NCI-H2196 treated with DMSO at 0.1 percent for 48 hours (cell line): ENCODE data around the gene TAF10.

Experiments
- DNase-seq: peaks from one replicate; lab custom pipeline; 2025; ENCODE audit not compliant: unreplicated experiment; lab: John Stamatoyannopoulos, UW

The TAF10 gene

GRCh38 chr11:6609502-6610015 is 2.5 kb downstream of the TAF10 start:
- no peak for DNase-seq

DNA sequence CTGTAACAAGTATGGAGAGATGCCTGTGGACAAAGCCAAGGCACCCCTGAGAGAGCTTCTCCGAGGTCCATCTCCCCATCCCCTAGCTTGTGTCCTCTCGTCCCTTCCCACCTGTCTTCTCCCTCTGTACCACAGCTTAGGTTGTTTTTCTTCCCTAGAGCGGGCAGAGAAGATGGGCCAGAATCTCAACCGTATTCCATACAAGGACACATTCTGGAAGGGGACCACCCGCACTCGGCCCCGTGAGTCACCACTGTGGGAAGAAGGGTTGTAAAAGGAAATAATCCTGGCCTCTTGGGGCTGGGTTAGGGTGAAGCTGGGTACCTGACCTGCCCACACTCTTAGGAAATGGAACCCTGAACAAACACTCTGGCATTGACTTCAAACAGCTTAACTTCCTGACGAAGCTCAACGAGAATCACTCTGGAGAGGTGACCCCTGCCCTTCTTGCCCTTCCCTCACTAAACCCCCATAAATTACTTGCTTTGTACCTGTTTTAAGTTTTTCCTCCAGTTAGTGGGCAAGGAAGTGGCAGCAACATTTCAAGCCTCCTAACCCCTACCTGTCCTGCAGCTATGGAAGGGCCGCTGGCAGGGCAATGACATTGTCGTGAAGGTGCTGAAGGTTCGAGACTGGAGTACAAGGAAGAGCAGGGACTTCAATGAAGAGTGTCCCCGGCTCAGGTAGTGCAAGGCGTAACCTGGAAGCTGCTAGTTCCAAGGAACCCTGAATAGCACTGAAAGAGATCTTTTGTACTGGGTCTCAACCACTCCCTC is 3.1 kb downstream of the TAF10 start:
- no peak for DNase-seq

DNA sequence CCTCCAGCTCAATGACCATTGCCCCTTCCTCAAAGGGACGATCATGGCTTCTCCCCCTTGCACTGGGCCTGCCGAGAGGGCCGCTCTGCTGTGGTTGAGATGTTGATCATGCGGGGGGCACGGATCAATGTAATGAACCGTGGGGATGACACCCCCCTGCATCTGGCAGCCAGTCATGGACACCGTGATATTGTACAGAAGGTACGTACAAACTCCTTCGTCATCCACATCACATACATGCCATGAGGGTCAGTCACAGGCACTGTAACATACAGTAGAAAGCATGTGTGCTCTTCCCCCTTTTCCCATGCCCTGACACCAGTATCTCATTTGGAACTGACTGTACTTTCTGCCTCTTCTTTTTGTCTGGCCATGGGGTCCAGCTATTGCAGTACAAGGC is 4.0 kb downstream of the TAF10 start:
- no peak for DNase-seq

- DNase-seq, result no peak
Observed at GRCh38 chr11:6607190-6607795, 4.7 kb downstream of the TAF10 start.

GRCh38 chr11:6606471-6607189 is 5.4 kb downstream of the TAF10 start:
- peak; percentile 85 for DNase-seq

- DNase-seq, result no peak
Observed at GRCh38 chr11:6604790-6605189, 7.2 kb downstream of the TAF10 start.

DNA sequence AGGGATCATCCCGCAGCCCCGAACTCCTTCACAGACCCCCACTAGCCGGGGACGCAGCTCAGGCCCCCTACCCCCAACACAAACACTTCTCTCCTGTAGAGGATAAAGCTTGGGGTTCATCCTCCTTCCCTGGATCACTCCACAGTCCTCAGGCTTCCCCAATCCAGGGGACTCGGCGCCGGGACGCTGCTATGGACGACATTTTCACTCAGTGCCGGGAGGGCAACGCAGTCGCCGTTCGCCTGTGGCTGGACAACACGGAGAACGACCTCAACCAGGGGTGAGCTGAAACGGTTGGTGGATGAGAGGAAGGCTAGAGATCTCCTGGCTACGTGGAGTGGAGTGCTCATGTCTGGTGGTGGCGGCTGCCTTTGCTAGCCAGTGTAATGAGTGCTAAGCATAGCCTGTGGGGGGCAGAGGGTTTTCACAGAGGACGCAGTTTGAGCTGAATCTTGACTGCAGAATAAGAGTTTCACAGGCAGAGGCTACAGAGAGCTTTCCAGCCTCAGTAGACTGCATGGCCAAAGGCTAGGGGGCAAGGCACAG is 7.9 kb downstream of the TAF10 start:
- no peak for DNase-seq

- peak; percentile 90 for DNase-seq
Observed at GRCh38 chr11:6603287-6604080, 8.5 kb downstream of the TAF10 start, which contains the start of the genes ILK and RRP8. Gene ILK (plus strand): TSS chr11:6603774. CDS start chr11:6604272, 498 bp downstream. Gene RRP8 (minus strand): TSS chr11:6603616. CDS start chr11:6603502, 114 bp downstream.

DNA sequence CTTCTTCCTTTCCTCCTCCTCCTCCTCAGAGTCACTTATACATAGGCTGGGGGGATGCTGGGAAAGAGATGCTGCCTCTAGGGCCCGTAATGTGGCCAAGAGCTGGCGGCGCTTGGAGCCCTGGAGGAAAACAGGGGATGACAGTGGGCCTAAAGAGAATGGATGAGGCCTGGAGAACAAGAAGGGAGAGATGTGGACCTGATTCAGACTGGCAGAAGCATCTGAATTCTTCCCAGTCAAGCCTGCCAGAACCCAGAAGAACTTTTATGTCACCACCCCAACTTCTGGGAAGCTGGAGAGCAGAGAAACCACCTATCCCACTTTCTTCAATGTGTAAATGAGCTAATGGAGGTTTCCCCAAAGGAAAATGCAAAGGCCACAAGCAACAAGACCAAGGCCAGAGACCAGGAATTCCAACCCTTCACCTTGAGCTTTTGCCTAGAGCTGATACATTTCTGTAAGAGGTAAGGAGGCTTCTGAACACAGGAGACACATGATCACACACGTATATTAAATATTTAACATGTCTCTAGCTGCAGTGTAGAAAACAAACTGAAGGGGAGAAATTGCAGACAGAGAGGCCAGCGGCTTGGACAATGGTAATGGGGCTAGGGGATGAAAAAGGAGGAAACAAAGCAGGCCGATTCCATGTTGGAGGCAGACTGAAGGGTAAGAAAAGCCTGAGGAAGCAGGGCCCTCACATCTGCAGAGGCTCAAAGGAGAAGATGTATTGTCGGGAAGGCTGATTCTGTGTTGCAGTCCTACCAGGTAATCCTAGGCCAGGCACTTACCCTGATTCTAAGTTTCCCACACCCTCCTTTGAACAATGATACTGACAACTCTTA is 9.7 kb downstream of the TAF10 start:
- DNase-seq, result no peak

- no peak for DNase-seq
Observed at GRCh38 chr11:6601041-6601461, 11.0 kb downstream of the TAF10 start.

DNA sequence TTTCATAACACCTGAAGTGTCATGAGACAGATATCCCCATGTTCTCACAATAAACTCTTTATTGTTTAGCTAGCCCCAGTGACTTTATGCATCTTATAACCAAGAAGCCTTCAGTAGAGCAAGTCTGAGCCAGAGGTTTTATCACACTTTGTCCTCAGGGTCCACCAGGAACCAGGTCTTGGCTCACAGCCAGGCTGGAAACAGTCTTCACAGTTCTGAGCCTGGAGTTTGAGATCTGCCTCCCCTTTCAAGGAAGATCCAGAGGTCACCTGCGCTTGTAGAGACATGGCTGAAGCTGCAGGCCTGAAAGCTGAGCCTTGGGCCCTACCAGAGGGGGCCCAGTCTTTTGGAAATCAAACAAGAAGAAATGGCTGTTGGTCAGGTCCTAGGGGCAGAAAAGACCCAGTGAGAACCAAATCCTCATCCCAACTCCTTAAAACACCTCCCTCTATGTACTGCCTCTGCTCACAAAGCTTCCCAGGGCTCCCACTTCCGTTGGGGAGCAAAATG is 12.1 kb downstream of the TAF10 start:
- no peak for DNase-seq

DNA sequence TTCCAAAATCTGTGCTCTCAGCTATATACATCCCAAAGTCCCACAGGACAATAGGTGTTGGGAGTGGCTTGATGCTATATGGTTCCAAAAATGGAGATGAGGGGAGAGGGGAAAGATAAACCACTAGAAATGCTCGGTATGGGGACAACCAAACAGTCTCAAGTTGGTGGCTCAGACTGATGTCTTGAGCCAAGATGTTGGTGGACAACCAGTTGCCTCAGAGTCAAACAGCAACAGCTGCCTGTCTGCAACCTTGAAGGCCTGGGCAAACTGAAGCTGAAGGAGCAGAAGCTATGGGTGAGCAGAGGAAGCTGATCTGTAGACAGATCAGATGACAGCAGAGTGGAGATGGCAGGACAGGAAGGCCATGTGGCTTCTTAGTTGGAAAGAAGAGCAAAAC is 12.6 kb downstream of the TAF10 start:
- no peak for DNase-seq

DNA sequence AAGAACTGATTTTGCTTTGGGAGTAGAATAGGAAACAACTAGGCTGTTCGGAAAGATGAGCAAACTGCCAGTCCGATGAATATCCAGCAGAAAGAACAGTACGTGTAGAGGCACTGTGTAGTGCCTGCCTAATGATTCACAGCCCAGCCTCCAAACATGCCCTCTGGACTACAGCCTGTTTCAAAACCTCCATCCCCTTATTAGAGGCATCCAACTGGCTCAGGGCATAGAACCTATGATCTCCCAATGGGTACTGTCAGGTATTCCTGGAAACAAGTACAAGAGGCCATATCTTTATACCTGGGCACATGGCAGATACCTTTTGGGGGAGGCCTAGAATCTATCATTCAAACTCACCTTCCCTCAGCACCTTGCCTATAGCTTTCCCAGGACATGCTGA is 13.5 kb downstream of the TAF10 start:
- no peak for DNase-seq

GRCh38 chr11:6596239-6596877 is 15.7 kb downstream of the TAF10 start:
- DNase-seq, result no peak

- no peak for DNase-seq
Observed at GRCh38 chr11:6594142-6594768, 17.8 kb downstream of the TAF10 start.

- DNase-seq, result no peak
Observed at GRCh38 chr11:6588018-6588417, 24.0 kb downstream of the TAF10 start.

- DNase-seq, result peak; percentile 71
Observed at GRCh38 chr11:6587360-6587953, 24.6 kb downstream of the TAF10 start.
